NCI-H345 treated with DMSO at 0.1 percent for 48 hours (cell line): Measurements from ENCODE around the gene YTHDF1.

Experiments used
- DNase-seq: peaks from one replicate; lab custom pipeline; 2025; ENCODE audit not compliant: unreplicated experiment; lab: John Stamatoyannopoulos, UW

The YTHDF1 gene

DNA sequence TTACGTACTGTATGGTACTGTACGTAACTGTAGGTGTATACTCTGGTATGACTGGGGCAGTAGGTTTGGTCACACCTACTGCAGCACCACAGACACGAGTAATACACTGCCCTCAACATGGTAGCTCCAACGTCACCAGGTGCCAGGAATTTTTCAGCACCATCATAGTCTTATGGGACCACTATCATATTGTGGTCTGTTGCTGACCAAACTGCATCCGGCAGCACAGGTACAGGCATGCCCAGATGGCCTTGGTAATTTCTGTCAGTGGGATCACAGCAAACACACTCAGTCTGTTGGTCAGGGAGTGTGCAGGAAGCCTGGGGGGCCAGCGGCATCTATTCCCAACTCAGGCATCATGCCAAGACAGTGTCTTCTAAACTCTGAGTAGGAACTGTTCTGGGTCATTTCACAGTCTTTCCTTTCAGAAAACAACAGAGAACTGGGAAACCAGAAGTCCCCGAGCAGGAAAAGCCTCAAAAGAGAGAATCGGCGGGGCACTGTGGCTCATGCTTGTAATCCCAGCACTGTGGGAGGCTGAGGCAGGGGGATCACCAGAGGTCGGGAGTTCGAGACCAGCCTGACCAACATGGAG lies 5.8 kb downstream of the YTHDF1 start:
- no peak for DNase-seq

DNA sequence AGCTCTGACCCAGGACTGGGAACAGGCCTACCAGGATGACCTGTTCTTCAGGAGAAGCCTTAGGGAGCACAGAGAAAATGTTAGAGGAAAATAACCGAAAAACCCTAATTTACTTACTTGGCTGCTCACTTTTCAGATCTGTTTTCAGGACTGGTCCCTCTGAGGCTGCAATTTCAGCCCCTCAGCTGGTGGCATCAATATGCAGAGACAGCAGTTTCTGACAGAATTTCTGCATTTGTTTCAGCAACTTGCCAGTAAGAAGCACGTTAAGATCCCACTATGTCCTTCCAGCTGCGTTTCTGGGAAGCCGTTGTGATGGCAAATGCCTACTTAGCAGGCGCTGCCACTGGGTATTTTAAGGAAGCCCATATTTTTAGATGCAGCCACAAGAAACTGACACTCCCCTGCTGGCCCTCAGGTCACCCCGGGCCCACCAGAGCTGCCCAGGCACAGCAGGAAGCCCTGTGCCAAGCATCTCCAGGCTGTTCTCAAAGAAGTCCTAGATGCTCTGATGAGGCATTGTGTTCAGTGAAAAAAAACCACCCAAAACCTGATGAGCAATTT lies 7.5 kb downstream of the YTHDF1 start:
- DNase-seq: no peak

DNA sequence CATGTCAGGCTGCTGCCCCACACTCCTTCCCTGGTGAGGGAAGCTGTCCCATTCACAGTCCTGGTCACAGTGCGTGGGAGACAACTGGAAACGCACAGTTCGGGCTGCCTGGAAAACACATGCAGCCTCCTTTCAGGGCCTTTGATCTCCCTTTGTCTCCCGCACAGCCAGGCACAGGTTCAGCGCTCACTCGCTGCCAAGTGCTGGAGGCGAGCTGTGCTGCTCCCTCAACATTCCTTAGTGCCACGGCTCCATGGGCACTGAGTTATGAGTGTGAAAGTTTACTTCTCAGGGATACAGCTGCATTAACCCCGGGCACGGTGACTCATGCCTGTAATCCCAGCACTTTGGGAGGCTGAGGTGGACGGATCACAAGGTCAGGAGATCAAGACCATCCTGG lies 9.1 kb downstream of the YTHDF1 start:
- no peak for DNase-seq

DNA sequence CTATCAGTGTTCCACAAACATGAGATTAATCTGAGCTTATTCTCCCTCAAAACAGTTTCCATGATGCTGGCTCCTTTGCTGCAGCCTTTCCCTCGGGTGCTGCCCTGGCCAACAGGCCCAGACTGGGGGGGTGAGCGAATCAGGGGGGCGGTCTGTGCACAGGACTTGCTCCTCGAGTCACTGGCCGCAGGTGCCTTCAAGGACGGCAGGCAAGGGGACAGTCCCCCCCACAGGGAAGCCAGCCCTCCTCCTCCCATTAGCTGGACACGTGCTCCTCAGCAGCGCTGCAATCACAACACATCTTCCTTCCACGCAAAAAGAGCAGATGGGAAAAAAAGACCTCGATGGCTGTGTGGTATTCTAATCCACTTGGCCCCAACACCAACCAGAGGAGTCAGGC lies 10.0 kb downstream of the YTHDF1 start:
- DNase-seq: no peak

DNA sequence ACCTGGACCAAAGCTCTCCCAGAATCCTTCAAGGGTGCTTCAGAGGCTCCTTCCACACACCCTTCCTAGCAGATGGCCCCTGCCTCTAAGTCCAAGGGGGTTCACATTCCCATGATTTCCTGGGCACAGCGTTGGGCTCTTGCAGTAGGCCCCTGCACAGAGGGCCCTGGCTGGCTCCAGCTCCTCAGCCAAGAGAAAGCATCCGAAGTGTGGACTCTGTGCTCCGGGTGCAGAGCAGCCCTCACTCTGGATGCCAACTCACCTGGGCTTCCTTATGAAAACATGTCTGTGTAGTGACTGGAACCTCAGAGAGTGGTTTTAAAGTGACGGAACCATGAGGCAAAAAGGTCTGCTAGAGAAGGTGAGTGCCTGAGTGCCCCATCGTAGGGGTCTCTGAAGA lies 11.6 kb downstream of the YTHDF1 start:
- DNase-seq: no peak

DNA sequence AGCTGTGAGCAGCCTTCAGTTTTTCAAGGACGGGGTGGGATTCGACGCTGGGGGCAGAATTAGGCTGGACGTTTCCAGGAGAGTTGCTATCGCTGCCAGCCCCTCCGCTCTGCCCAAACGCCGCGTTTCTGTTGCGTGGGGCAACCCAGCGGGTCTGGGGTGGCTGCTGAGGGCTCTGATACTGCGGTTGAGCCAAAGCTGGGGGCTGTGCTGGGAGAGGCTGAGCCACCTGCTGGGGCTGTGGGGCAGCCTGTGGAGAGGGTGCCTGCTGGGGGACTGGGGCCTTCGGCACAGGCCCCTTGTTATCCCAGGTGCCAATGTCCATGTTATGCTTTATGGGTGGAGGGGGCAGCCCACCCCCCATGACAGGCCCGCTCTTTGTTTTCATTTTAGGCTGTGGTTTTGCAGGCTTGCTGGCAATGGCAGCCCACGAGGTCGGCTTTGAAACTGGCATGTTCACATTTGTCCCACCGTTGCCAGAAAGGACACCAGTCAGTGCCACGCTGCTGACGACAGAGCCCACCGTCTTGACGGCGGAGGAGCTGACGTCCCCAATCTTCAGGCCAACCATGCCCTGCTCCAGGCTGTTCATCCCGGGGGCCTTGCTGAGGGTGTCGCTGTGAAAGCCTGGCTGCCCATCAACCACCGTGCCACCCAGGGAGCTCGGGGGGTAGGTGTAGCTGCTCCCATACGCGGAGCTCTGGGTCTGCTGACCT lies 13.0 kb downstream of the YTHDF1 start:
- DNase-seq: no peak

DNA sequence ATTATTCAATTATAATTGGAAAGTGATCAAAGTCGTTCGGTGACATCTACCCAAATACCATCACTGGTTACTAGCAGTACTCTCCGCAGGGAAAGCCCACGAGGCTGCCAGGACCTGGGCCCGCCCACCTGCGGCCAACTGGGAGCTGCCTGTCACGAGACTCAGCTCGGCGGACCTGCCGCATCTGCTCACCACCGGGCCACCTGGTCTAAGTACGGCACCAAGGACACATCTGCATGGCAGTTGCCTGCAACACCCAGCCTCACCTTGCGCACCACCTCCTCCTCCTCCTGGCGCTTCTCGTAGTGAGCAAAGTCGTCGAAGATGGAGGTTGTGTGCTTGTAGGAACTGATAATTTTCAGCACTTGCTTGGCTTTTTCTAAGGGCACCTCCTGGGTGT lies 13.9 kb downstream of the YTHDF1 start:
- no peak for DNase-seq

DNA sequence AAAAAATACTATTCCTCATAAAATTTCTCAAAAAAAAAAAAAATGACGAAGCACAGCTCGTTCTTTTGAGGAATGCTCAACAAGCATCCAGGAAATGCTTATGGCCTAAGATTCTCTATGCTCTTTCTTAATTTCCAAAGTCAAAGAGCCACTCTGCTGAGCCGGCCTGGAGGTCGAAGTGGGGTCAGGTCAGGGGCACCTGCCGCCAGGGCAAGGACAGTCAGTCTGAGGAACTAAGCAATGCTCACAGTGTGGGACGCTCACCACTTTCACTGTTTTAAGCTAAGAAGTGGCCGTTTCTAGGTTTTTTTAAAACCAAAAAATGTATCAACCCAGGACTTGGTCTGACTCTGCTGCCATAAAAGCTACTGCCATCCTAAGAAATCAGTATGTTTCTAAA lies 17.3 kb downstream of the YTHDF1 start:
- DNase-seq: no peak

DNA sequence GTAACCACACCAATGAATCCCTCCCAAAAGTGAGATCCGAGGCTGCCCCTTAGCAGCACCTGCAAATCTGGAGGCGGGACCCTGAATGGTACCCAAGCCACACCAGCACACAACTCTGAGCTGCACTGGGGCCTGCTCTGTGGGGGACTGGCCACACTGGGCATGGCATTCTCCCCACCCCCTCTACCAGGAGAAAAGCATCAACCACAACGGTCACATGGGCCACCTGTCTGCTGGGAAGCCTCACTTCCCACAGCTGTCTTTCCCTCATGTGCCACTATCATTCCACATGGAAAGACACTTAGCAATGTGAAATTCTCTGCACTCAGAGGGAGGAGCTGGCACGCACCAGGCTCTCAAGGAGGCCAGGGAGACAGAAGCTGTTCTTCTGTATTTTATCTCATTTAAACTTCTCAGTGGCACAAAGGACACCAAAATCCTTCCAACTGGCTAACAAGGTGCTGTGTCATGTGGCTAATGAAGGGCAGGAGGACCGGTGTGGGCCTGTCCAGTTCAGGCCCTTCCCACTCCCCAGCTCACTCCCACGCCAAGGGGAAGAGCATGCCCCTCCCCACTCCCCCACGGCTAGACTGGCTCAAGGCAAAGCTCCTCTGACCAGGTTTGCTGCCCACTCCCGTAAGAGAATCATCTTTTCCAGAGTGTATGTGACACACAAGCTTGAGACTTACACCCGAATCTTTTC lies 19.0 kb downstream of the YTHDF1 start:
- no peak for DNase-seq

DNA sequence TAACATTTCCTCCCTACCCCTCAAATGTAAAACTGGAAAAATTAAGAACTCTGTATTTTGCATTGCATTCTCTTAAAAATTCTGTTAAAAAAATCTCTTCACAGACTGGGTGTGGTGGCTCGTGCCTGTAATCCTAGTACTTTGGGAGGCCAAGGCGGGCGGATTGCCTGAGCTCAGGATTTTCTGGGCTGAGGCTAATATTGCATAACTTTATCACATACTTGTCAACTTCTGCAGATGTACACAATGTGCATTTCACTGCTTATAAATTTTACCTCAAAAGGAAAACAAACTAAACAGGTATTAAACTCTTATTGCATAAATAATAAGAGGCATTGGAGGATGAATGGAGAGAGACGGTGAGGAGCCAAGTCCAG lies 21.1 kb downstream of the YTHDF1 start:
- DNase-seq: no peak

DNA sequence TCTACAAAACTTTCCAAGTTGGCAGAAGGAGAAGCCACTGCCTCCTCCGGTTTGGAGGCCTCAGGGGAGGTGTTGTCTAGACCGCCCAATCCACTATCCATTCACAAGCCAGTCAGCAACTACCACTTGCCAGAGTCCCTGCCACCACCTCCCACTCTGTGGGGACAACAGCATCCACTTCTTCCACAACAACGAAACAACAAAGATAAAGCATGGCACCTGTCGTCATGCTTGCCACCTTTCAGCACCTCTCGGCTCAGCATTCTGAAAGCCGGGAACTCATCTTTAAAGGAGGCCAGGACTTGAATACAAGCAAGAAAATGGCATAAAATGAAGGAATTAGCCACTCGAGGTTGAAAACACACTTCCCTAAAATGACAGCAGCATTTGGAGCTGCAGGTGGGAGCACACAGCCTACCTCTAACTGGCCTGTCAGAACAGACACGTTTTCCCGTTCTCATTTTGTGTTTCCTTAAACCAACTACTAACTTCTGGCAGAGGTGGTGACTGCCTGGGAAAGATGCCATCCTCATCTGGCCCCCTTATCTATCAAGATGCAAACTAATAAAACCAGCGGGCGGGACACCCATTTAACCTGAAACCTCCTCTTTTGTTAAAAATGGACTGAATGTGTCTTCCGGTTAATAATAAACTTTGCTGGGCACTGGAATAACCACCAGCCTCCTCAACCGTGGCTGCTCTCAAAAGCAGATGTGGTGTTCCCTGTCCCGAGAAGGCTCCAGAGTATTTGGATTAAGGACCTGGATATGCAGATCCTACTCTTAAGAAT lies 21.7 kb downstream of the YTHDF1 start:
- DNase-seq: no peak

DNA sequence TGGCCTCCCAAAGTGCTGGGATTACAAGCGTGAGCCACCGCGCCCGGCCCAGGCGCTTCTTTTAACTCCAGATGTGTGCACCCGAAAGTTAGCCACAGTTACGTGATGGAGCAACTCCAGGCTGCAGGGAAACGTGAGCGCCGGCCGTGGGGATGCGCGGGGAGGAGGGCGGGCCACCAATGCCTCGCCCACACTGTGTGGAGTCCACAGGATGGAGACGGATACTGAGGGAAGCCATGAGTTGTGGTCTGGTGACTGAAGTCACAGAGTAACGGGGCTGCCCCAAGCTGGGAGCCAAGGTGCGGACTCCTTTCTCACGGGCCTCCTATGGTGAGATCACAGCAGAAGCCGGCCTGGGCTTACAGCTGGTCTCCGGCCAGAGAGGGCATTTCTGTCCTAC lies 23.2 kb downstream of the YTHDF1 start:
- no peak for DNase-seq

DNA sequence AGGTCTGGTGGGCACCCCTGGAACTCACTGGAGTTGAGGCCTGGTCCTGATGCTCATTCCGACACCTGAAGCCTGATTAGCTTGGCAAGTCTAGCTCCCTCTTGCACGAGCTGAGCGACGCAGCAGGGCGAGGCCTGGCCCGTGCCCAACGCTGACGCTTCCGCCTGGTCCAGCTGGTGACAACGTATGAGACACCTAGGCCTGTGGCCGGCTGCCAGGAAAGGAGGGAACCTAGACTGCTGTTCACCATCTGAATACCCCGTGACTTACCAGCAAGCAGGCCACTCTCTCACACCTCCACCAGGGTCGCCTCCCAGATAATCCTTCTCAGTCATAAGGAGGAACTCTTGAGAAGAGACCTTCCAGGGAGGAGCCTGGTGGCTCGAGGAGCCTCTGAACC lies 24.5 kb downstream of the YTHDF1 start:
- DNase-seq: peak; percentile 79

DNA sequence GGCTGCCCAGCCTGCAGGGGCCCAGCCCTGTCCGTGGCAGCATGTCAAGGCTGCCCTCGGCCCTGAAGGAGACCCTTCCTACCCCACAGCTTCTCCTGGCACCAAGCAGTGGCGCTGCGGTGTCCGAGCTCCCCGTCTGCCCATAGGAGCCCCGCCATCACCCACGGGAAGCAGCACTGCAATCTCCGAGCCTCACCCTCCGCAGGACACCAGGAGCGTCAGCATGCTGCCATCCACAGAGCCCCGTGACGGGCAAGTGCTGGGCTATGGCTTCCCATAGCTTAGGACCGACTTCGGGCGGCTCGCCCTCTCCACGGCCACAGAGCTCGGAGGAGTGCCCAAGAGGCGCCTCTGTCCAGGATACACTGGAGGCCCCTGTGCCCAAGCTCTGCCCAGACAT lies 25.1 kb downstream of the YTHDF1 start:
- no peak for DNase-seq

DNA sequence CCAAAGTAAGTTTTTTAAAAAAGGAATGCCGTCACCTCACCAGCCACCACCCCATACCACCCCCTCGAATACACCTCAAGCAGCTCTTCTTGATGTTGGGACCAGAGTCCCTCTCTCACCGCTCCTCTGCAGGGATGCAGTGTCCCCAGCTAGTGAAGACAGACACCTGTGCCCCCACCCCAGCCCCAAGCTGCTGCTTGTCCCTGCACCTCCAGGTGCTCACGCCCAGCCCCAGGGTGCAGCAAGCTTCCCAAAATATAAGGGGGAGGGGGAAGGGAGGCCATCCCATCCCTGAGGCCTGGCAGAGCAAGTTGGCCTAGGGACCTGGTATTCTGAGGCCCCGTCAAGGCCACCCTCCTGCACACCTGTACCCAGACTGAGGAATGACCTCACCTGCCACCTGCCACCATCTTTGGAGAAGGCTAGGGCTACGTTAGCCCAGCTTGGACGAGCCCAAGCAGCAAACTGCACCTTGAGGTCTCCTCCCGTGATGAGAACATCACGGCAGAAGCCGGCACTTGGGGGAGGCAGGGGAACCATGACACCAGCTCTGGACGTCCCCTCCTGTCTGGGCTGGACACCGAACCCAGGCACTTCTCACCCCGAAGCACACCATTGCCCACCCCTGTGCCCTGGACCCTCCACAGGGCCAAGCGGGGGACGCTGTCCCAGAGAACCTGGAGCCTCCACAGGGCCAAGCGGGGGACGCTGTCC lies 25.9 kb downstream of the YTHDF1 start:
- no peak for DNase-seq

DNA sequence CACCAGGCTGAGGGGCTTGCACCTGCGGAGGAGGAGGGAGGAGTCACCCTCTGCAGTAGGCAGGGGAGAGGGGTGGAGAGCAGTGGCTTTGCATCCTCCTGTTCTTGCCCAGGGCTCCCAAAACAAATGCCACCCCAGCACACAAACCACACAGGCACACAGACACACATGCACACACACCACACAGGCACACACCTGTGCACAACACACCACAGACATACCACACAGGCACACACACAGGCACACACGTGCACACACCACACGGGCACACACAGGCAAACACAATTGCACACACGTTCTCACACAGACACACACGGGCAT lies 26.6 kb downstream of the YTHDF1 start:
- DNase-seq: no peak

DNA sequence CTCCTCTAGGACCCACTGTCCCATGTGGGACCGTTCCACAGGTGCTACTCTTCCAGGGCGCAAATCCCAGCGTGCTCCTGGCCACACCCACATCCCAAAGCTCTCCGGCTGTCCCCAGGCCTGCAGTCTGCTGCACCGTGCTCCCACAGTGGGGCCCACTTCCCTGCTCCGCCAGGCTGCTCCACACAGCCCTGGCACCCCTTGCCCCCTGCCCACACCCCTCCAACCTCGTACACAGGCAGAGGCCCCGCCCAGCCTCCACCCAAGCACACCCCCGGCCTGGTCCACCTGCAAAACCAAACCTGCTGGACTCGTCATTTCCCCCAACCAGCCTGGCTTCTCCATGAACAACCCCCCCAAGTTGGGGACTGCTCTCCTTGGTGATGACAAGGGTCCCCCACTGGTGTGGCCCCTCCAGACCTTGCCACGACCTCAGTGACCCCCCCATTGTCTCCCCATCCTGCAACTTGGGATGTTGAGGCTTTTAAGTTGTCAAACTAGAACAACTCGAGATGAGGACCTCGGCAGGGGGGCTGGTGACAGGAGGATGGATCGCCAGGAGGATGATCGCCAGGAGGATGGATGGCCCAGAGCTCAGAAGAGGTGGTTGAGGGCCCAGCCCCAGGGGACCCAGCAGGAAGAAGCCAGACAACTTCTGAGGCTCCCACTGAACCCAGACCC lies 27.1 kb downstream of the YTHDF1 start:
- no peak for DNase-seq

DNA sequence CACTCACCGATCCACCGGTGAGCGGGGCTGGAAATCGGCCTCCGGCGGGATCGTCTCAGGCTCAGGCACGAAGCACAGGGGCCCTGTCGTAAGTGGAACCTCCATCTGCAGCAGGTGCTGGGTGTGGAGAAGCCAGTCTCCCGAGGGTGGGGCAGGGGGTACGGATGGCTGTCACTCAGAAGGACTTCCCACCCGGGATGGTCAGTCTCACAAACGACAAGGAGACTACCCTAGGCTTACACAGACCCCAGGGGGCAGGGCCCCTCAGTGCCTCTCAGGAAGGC lies 27.8 kb downstream of the YTHDF1 start:
- DNase-seq: no peak

DNA sequence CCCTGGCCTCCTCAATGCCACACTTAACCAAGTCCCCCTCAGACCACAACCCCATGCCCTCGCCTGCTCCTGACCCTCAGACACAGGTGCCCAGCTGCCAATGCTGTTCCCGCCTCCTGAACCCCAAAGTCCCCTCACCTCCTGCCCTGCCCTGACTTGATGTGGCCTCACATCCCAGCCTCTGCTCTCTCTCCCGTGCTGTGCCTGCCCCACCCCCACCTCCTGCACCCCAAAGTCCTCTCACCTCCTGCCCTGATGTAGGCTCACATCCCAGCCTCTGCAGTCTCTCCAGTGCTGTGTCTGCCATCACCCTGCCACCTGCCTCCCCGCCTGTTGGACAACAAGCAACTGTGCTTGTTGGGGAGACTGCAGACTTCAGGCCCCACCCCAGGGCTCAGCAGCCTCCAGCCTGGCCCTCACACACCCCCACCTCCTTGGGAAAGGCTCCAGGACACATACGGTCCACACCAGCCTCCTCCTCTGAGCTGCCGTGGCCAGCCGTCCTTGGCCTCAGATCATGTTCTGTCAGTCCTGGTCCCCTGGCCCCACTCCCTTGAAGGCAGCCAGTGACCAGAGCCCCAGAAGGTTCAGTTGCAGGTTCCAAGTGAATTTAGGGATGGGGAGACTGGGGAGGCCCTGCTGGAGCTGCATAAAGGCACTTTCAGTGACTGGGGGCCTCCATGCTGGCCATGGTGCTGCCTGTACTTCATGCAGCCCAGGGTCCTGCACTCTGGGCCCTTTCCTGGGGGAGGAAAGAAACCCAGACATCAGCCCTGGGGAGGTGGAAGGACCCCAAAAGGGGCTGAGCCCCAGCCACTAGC lies 28.4 kb downstream of the YTHDF1 start:
- DNase-seq: no peak
